GM18907 (cell line): ENCODE measurements around the gene DNAJB11.

Source experiments
- ATAC-seq: cut with Tn5 transposase; IDR thresholded peaks from one replicate; pipeline ENCODE4 v1.9.1; 2021; ENCODE audit warnings: mild to moderate bottlenecking, moderate library complexity; ENCODE audit not compliant: unreplicated experiment

Gene DNAJB11

DNA sequence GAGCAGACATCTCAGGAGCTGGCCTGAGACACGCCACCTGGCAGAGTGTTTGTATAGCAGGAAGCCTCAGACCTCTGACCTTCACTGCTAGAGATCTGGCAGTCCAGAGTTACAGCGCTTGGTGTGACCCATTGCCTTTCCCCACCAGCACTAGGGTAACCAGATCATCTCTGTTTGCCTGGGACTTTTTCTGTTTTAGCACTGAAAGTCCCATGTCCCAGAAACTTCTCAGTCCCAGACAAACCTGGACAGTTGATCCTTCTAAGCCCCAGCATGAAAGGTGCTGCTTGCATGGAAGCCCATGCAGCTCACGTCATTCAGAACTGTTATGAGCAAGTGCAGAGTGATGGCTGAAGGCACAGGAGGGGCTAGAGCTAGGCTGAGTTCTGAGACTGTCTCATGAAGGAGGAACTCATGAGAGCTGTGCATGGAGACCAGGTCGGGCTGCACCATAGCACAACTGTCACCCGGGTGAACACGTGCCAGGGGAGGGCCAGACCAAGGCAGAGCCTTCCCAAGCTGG is 24.1 kb downstream of the DNAJB11 start:
- no peak for ATAC-seq

DNA sequence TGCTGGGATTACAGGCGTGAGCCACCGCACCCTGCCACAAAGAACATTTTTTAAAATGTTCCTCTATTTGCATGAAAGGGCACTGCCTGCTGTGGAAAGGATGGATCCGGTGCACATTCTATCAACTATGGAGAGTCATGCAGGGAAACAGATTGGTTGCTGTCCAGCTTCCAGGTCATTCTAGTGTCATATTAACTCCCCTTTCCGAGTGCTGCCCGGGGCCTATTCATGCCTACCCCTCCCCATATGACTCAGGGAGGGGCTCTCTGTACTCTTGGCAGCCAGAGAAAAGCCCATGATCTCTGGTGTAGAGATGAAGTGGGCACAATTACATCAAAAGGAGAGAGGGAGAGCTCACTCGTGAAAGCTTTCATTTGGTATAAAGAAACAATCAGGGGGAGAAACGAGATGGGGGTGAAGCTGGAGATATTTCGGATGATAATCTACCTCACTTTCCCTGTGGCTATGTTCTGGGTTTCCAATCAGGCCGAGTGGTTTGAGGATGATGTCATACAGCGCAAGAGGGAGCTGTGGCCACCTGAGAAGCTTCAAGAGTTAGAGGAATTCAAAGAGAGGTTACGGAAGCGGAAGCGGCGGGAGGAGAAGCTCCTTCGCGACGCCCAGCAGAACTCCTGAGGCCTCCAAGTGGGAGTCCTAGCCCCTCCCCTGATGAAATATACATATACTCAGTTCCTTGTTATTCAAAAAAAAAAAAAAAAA is 26.2 kb downstream of the DNAJB11 start:
- ATAC-seq: no peak

DNA sequence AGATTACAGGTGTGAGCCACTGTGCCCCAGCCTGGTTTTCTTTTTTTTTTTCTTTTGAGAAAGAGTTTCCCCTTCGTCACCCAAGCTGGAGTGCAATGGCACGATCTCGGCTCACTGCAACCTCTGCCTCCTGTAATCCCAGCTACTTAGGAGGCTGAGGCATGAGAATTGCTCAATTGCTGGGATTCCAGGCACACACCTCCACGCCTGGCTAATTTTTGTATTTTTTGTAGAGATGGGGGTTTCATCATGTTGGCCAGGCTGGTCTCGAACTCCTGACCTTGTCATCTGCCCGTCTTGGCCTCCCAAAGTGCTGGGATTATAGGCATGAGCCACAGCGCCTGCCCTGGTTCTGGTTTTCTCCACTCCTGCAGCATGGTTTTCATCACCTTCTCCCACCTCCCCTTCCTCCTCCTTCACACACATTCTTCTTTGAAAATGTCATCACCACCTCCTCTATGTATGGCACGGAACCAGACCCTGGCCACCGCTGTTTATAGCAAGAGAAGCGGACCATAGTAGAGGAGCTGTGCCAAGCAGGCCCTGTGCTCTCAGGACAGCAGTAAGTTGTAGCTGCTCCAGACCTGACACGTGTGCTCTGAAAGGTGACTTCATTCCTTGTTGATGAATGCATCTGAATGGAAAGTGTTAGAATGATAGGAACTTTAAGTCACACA is 27.7 kb downstream of the DNAJB11 start:
- no peak for ATAC-seq

DNA sequence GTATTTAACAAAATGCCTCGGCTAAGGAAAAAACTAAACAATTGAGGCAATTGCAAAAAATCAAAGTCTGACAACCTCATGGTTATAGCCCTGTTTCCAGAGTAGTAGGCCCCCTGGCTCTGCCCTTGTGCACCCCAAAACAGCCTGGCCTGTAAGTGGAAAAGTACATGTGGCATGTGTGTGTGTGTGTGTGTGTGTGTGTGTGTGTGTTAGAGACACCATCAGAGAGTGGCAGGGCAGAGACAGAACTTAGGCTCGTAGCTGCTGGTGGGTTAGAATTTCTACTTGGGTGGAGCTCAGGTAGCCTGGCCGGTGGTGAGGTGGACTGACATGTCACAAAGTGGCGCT is 28.2 kb downstream of the DNAJB11 start:
- no peak for ATAC-seq

DNA sequence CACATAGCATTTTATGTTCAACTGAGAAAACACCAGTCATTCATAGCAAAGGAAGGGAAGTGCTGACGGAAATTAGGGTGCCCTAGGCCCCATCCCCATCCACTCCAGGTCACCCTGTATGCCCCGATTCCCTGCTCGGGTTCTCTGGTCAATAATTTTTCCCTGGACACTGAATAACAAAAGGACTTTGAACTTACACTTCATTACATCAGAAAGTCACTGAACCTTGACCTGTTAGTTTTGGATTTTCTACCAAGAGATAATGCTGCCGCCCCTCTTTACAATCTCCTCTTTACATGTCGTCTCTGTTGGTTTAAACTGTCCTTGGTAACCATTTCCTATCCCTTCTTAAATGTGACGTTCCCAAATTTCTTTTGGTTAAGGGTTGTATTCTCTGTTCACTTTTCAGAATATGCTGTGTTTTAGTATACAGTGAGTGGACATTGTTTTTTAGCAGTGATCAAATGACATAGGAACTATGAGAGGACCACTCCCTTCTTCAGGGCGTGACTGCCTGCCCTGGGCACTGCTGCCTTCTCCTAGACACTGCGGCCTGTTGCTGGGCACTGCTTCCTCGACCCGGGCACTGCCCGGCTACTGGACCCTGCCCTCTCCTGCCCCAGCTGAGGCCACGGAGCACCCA is 28.7 kb downstream of the DNAJB11 start:
- ATAC-seq: no peak

DNA sequence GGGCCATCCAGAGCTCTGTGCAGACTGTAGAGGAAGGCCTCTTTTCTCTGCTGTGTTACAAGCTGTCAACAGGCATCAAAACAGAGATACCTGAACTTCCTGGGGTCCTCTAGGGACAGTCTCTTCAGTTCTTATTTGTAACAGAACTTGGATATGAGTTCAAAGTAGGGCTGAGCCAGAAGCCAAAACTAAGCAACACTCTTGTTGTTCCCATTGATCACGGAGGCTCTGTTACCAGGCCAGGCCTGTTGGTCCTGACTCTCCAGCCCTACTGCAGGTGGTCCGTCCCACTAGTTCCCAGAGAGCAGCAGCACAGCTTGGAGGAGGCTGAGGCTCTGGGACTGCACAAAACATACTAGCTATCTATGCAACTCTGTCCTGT is 29.3 kb downstream of the DNAJB11 start:
- no peak for ATAC-seq

DNA sequence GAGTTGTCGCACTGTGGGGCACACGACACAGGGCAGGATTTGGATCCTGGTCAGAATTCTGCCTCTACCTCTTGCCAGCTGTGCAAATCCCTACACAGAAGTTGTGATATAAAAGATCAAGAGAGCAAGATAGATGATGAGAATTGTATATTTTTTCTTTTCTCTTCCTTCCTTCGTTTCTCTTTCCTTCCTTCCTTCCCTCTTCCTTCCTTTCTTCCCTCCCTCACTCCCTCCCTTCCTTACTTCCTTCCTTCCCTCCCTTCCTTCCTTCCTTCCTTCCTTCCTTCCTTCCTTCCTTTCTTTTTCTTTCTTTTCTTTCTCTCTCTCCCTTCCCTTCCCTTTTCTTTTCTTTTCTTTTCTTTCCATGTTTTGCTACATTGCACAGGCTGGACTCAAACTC is 30.4 kb downstream of the DNAJB11 start:
- no peak for ATAC-seq

DNA sequence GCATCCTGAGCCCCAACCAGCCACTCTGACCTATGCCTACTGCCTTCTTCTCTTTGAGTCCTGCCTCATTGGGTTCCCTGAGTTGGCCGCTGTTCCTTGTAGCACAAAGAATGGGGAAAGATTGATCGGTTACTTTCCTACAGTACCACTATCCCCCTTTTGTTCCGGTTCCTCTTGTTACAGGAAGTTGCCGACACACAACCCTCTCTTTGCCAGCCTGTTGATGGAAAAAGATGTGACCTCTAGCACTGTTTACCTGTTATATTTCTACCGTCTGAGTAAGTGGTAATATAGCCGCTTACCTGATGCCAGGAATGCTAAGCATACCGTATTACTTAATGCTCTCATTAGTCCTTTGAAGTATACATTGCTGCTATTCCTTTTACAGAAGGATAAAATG is 32.6 kb downstream of the DNAJB11 start:
- ATAC-seq: no peak

DNA sequence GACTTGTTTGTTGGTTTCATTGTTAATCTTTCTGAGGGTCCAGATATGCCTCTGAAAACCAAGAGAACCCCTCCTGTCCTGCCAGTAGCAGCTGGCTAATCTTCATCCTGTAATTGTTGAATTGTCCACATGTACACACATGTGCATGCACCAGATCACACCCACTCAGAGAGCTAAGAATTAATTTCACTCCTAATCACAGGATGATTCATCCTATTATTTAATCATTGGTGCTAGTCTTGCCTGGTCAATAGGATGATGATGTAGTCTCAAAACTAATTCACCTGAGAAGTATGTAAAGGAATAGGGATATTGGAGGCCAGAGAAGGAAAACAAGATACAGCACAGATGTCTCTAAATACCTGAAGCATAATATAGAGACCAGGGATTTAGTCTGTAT is 34.6 kb downstream of the DNAJB11 start:
- no peak for ATAC-seq

DNA sequence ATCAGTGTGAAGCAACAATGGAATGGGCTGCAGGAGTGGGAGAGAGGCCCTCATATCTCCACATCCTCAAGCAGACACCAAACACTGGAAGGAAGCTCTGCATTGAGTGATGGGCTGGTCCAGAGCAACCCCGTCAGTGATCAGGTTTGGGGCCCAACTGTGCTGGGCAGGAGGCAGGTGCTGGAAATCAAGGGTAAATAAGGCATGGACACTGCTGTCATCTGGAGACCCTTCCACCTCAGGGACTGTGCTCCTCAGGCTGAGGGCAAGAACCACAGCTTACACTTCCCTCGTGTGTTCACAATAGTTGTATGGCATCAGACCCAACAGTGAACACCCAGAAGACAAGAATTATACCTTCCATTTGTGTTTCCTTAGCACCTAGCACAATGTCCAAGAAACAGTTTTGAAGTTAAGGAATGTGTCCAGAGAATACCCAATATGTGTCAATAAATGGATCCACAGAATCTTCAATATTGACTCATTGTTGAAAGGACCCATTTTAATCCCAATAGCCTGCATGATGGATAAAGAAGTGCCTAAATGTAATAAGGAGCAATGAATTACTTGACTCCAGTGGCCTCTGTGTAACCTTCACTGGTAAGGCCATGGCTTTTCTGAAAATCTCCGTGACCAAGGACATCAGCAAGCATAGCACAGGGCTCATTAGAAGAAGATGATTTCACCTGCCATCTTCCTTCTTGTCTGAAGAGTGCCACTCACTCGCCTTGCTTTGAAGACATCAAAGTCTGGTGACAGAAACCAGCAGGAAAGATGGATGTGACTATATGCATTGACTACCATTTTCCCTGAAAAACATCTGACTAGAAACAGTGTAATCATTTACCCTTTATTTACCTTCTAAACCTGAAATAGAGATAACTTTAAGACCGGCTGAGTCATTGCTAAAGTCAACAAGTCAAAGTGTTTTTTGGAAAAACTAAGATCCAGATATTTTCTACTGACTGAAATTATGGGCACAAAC is 35.3 kb downstream of the DNAJB11 start:
- no peak for ATAC-seq

DNA sequence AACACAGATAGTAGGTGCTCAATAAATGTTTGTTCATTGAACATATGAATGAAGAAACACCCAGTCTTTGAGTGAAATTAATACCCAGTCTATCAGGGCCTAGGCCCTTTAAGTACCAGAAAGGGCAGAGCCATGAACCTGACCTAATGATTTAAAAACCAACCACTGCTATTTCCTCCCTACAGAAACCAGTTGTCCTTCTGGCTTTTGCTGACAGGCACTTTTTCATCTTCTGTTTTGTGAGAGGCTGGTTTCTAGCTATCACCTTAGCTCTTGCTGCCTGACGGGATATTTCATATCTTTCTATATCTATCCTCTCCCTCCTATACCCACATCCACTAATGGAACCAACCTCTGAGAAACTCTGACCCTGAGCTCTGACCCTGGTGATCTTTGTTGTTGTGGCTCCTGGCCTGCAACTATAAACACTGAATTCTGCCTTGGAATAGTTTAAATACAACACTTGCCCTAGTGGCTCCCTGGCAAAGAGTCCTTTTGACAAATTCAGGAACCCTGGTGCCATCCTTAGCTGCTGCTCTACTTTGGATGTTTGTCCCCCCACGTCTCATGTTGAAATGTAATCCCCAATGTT is 38.2 kb downstream of the DNAJB11 start:
- ATAC-seq: no peak

DNA sequence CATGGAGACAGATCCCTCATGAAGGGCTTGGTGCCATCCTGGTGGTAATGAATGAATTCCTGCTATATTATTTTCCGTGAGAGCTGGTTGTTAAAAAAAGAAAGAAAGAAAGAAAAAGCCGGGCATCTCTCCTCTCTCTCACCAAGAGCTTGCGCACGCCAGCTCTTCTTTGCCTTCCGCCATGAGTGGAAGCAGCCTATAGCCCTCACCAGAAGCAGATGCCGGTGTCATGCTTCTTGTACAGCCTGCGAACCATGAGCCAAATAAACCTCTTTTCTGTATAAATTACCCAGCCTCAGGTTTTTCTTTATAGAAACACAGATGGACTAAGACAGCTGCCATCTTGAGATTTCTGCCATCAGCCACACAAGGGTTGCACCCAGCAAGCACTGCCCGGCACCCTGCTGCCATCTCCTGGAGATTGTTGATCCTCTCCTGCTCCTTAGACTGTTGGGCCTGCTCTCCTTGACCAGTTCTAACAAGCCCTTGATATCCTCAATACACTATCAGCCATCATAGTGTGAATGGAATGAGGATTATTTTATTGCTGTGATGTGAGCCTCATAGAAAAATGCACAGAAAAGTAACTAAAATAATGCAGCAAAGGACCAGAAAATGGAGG is 38.8 kb downstream of the DNAJB11 start:
- no peak for ATAC-seq

DNA sequence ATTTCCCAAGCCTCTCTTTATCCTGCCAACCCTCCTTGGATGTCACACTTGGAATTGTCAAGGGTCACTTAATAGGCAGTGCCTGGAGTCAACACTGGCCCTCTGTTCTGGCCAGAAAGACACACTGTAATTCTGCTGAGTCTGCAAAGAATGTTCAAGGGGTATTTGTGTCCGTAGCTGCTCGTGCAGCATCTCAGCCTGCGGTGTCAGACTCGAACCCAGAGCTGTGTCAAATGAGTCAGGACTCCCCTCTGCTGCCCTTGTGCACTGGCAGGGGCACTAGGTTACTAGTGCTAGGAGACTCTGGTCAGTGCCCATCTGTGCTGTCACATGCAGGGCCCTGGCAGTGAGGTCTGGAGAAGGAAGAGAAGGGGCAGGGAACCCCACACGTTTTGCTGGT is 41.5 kb downstream of the DNAJB11 start:
- no peak for ATAC-seq

DNA sequence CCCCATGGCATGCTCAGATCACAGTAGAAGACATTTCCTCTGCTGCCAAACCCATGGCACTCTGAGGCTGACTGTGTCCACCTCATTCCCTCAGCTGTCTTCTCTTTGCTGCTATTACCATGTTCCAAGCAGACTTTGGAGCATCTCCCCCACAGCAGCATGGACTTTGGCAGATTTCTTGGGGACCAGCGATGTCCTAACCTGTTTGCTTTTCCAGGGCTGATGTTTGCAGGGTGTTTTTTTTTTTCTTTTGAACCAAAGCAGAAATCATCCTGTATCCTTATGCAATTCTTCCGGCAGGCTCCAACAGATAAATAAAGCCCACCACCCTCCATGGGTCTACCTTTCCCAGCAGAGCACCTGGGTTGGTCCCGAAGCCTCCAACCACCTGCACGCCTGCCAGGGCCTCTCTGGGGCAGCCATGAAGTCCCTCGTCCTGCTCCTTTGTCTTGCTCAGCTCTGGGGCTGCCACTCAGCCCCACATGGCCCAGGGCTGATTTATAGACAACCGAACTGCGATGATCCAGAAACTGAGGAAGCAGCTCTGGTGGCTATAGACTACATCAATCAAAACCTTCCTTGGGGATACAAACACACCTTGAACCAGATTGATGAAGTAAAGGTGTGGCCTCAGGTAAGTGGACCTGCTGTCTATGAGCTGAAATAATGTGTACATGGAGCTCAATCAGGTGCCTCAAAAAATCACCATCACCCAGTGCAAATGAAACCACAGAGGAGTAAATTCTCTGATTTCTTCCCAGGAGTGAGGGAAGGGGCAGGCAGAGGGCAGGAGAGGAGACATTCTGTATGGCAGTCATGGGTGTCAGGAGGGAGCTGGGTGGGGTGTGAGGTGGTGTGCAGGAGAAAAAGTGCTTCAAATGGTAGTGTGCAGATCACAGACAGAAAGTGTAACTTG is 42.5 kb downstream of the DNAJB11 start, which contains the start of gene AHSG:
Gene AHSG (plus strand): TSS at position 340 of the 916 bp plus-strand sequence. CDS start 82 bp downstream, at position 422.
- ATAC-seq: no peak

DNA sequence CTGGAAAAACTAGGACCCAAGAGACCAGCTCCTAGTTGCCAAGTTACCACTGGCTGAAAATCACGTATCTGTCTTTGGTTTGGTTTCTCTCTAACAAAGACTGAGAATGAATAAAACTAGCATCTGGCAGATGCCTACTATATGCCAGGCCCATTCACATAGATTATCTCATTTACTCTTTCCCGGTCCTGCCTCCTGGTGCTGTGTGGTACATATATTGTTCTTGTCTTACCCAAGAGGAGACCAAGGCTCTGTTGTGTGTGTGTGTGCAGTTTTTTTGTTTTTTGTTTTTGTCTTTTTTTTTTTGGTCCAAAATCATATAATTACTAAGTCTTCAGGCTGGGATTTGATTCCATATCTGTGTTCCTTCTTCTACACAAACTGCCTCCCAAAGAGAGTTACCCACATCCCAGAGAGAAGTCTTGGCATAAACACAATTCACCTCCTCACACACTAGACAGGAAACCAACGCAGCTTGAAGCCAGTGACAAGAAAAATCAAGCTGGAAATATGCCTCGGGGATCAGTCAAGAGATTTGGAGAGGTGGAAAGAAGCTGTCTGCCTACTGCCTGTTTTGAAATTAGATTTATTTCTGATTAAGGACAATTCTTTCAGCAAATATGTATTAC is 43.2 kb downstream of the DNAJB11 start:
- ATAC-seq: no peak

DNA sequence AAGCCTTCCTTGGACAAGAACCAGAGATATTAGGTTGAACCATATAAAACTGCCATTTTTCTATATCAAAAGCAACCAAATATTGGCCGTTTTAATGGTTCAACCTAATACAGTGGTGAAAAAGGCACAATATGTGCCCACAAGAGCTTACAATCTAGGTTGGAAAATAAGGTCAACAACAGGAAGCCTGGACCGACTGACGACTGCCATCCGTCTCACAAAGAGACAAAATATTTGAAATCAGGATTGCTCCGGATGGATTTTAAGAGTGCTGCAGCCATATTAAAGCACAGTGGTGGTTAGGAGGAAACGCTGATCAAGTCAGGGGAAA is 43.7 kb downstream of the DNAJB11 start:
- no peak for ATAC-seq

DNA sequence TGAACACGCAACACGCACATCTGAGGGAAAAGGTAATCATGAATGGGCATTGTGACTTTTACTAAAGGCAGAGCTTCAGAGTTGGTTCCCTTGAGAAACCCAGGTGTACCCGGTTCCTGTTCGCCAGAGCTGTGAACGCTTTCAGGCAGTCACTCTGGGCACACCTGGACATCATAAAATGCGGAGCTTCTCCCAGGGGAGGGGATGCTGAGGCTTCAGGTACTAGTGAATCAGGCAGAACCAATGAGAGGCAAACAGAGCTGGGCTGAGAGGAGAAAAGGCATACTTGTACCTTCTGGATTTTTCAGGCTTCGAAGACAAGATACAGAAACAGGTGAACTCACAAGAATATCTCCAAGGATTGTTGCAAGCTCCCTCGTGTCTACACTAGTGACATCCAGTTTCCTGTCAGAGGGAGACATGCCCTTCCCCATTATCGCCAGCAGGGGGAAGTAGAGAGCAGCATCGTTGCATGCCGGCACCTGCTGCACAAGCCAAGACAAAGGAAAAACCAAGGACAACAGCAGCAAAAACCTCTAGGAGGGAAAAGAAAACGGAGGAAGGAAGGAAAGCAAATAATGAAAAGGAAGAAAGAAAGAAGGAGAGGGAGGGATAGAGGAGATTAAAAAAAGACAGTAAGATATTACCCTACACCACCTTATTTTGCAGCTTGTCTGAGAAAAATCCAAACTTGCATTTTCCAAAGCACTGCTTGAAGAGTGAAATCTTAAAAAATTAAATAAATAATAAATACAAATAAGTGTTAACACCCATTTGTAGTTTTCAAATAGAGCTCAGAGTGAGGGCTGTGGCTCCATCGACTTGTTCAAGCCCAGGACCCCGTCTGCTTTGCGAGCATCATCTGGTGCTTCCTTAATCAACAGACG is 44.3 kb downstream of the DNAJB11 start:
- peak; percentile 60 for ATAC-seq

DNA sequence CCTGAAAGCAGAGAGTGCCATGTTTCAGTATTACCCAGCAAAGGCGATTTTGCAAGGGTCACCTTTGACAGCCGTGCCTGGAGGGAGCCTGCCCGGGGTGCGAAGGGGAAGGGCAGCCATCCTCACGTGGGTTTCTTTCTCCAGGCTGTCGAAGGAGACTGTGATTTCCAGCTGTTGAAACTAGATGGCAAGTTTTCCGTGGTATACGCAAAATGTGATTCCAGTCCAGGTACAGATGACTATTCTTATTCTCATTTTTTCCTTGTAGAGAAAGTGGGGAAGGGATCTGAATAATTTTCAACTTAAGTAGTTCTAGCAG is 45.7 kb downstream of the DNAJB11 start:
- no peak for ATAC-seq
